ENCODE data around the gene MED22.
"Not testable (repeated sequence)": the region's sequence is repeated elsewhere in the genome, so short reads cannot be mapped to it uniquely, and the experiment has no call there.

Gene MED22

GRCh38 chr9:133304477-133305377 is 43.2 kb downstream of the MED22 start:
- no peak for DNase-seq (ENCODE audit: low read depth)

GRCh38 chr9:133304158-133304470 is 43.8 kb downstream of the MED22 start:
- no peak for DNase-seq (ENCODE audit: low read depth)

- DNase-seq (ENCODE audit: low read depth): no peak
Observed at GRCh38 chr9:133303266-133304157, 44.4 kb downstream of the MED22 start.

- no peak for DNase-seq (ENCODE audit: low read depth)
Observed at GRCh38 chr9:133301253-133302230, 46.4 kb downstream of the MED22 start.

- not testable (repeated sequence) for DNase-seq (ENCODE audit: low read depth)
Observed at GRCh38 chr9:133299996-133300395, 47.9 kb downstream of the MED22 start.

- DNase-seq (ENCODE audit: low read depth): no peak
Observed at GRCh38 chr9:133294257-133294656, 53.7 kb downstream of the MED22 start.

GRCh38 chr9:133290751-133291302 is 57.1 kb downstream of the MED22 start:
- DNase-seq (ENCODE audit: low read depth): no peak

Measured in HS-27A (cell line).